Measurements from ENCODE around the gene VSX2.

GRCh38 chr14:74190927-74191575 is 48.2 kb upstream of the VSX2 start:
- no peak for TF ChIP-seq RAD21 (conservative IDR thresholded peaks at IDR 0.05)
- no peak for TF ChIP-seq CTCF (IDR thresholded peaks at IDR 0.05; ENCODE audit: poor library complexity, severe bottlenecking)
- TF ChIP-seq TAF1 (IDR thresholded peaks at IDR 0.05; ENCODE audit: low read depth) = no peak
- TF ChIP-seq EP300 (conservative IDR thresholded peaks at IDR 0.05; ENCODE audit: poor library complexity, severe bottlenecking) = no peak

Data from neural cell (in vitro differentiated cells).